CD14-positive monocyte (primary cell): ENCODE measurements around the gene ZNF592. TPM values are rescaled to one million over a fixed set of nuclear protein-coding genes. Genes with fewer than 3 reads are reported as not detected.

Experiments
- DNase-seq, 3 donors: peaks; one replicate each; pipeline ENCODE4 v3.0.0-alpha.2; 2011 to 2022
- H2AFZ ChIP-seq: 2 replicates; pipeline ENCODE4 v1.6.0; 2012; ENCODE audit warnings: mild to moderate bottlenecking, low read depth, low read length, inconsistent platforms; ENCODE audit not compliant: insufficient read depth, poor library complexity, severe bottlenecking
- H3K27ac ChIP-seq, 2 donors: 1 replicate in 1 of 2; 2 replicates in 1 of 2; pipeline ENCODE4 v1.5.1; 2012 to 2013; ENCODE audit warnings: low read length in 2 of 2, control low read depth in 1 of 2, inconsistent platforms in 1 of 2, low read depth in 1 of 2, mild to moderate bottlenecking in 1 of 2
- H3K27me3 ChIP-seq, 2 donors: one replicate each; pipeline versions ENCODE4 v1.6.0 to v1.6.1; 2011 to 2013; ENCODE audit warnings: low read length in 2 of 2; ENCODE audit not compliant: control insufficient read depth in 2 of 2, insufficient read depth in 2 of 2
- H3K36me3 ChIP-seq, 2 donors: replicated peaks in 1 of 2; 1 replicate in 1 of 2; 2 replicates in 1 of 2; pipeline versions ENCODE4 v1.5.1 to v1.6.1; 2012 to 2013; ENCODE audit warnings: low read length in 2 of 2, control low read depth in 1 of 2, inconsistent platforms in 1 of 2, mild to moderate bottlenecking in 1 of 2; ENCODE audit not compliant: insufficient read depth in 2 of 2, control insufficient read depth in 1 of 2
- H3K4me1 ChIP-seq, 2 donors: 1 replicate in 1 of 2; 2 replicates in 1 of 2; pipeline versions ENCODE4 v1.5.1 to v1.6.1; 2012 to 2013; ENCODE audit warnings: low read length in 2 of 2, control low read depth in 1 of 2, inconsistent platforms in 1 of 2, mild to moderate bottlenecking in 1 of 2, moderate library complexity in 1 of 2; ENCODE audit not compliant: insufficient read depth in 2 of 2, control insufficient read depth in 1 of 2
- H3K4me2 ChIP-seq: replicated peaks from 2 replicates; pipeline ENCODE3; 2012; ENCODE audit warnings: low read length, moderate library complexity, mild to moderate bottlenecking; ENCODE audit not compliant: poor library complexity, severe bottlenecking; ENCODE audit errors: extremely low read depth
- H3K4me3 ChIP-seq, 3 experiments: fragments of 200-600 bp in 1 of 3; sonication (generic) in 1 of 3; replicated peaks in 1 of 3; 1 replicate in 2 of 3; 2 replicates in 1 of 3; pipeline ENCODE4 v1.5.1; 2011 to 2013; ENCODE audit warnings: low read length in 3 of 3, mild to moderate bottlenecking in 3 of 3, control low read depth in 2 of 3, low read depth in 2 of 3, inconsistent platforms in 1 of 3, moderate library complexity in 1 of 3
- H3K79me2 ChIP-seq: 2 replicates; pipeline ENCODE4 v1.6.0; 2012; ENCODE audit warnings: mild to moderate bottlenecking, control low read depth, inconsistent platforms, low read length, moderate library complexity; ENCODE audit not compliant: insufficient read depth
- H3K9ac ChIP-seq: 2 replicates; pipeline ENCODE4 v1.6.0; 2017; ENCODE audit warnings: low read length, mild to moderate bottlenecking; ENCODE audit not compliant: insufficient read depth, poor library complexity, severe bottlenecking
- H3K9me3 ChIP-seq, 2 donors: replicated peaks in 1 of 2; 1 replicate in 1 of 2; 2 replicates in 1 of 2; pipeline versions ENCODE4 v1.5.1 to v1.6.1; 2012 to 2013; ENCODE audit warnings: low read length in 2 of 2, control low read depth in 1 of 2; ENCODE audit not compliant: control insufficient read depth in 1 of 2, insufficient read depth in 1 of 2
- H4K20me1 ChIP-seq: 2 replicates; pipeline ENCODE4 v1.6.0; 2012; ENCODE audit warnings: mild to moderate bottlenecking, low read length, control low read depth, moderate library complexity; ENCODE audit not compliant: insufficient read depth
- H3K27ac Mint-ChIP-seq, 7 donors: one replicate each; pipeline ENCODE4 v1.8.0; 2020; ENCODE audit warnings: mild to moderate bottlenecking in 7 of 7, mixed read lengths in 7 of 7, moderate library complexity in 6 of 7, inconsistent platforms in 2 of 7
- H3K27me3 Mint-ChIP-seq, 3 donors: one replicate each; pipeline ENCODE4 v1.8.0; 2021 to 2022; ENCODE audit warnings: low read depth in 3 of 3, mild to moderate bottlenecking in 3 of 3, mixed read lengths in 3 of 3, moderate library complexity in 3 of 3, inconsistent platforms in 1 of 3
- H3K36me3 Mint-ChIP-seq, 2 donors: one replicate each; pipeline ENCODE4 v1.8.0; 2020; ENCODE audit warnings: mixed read lengths in 2 of 2, inconsistent platforms in 1 of 2, mild to moderate bottlenecking in 1 of 2
- H3K4me1 Mint-ChIP-seq: one replicate; pipeline ENCODE4 v1.8.0; 2020; ENCODE audit warnings: mild to moderate bottlenecking, mixed read lengths
- H3K4me3 Mint-ChIP-seq, 2 donors: one replicate each; pipeline ENCODE4 v1.8.0; 2020; ENCODE audit warnings: mild to moderate bottlenecking in 2 of 2, mixed read lengths in 2 of 2, moderate library complexity in 1 of 2
- H3K9me3 Mint-ChIP-seq, 7 donors: one replicate each; pipeline ENCODE4 v1.8.0; 2020 to 2022; ENCODE audit warnings: mixed read lengths in 7 of 7, mild to moderate bottlenecking in 6 of 7, moderate library complexity in 6 of 7, inconsistent platforms in 2 of 7
- CTCF ChIP-seq: fragments of 200-600 bp; IDR thresholded peaks from one replicate; pipeline ENCODE4 v1.8.0; 2022; ENCODE audit warnings: antibody characterized with exemption, mild to moderate bottlenecking
- WGBS: methylation state at CpG from one replicate; pipeline ENCODE4 v1.1.5; 2013; ENCODE audit warnings: missing lambda C conversion rate; ENCODE audit not compliant: insufficient coverage; 5-methylcytosine and 5-hydroxymethylcytosine counted together
- intact Hi-C, 2 donors: fragments of 100-400 bp; cut with micrococcal nuclease; formaldehyde crosslinking; loops; one replicate each; pipeline versions ENCODE4 v1.15.0 to v1.15.1; 2023
- polyA plus RNA-seq, 3 donors: library from polyadenylated mRNA; depleted of rRNA in 1 of 3; unstranded in 2 of 3; stranded (reverse) in 1 of 3; fragments of 300-500 nt in 2 of 3; fragments of >200 nt in 1 of 3; fragmentation: Illumina TruSeq in 2 of 3; gene quantifications; 1 replicate in 2 of 3; 2 replicates in 1 of 3; pipeline ENCODE4 v1.2.3, GENCODE V29; 2012 to 2021

The ZNF592 gene
- polyA plus RNA-seq, 3 donors: 2.8 to 43.6 (median 5.0) TPM

DNA sequence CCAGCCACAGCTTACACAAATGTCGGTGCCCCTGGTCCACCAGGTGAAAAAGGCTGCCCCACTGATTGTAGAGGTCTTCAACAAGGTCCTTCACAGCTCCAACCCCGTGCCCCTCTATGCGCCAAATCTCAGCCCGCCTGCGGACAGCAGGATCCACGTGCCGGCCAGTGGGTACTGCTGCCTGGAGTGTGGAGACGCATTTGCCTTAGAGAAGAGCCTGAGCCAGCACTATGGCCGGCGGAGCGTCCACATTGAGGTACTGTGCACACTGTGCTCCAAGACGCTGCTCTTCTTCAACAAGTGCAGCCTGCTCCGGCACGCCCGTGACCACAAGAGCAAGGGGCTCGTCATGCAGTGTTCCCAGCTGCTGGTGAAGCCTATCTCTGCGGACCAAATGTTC lies 35.9 kb downstream of the ZNF592 start:
- H3K27ac ChIP-seq: peak overlapping the region in 1 of 2 donors; percentile 43
- no peak overlapping the region for H3K4me2 ChIP-seq
- Mint-ChIP-seq H3K27me3 (peaks cover 0 to 2% (median 0%) of the 10 kb centered on the region in 3 donors), H3K27ac (peak overlapping the region in 4 of 7 donors; percentile 2 to 79 (median 50)), H3K9me3 (peaks cover 0 to 1% (median 0%) of the 10 kb centered on the region in 7 donors), H3K4me3 (no peak overlapping the region), H3K4me1 (peaks cover 33% of the 10 kb centered on the region), H3K36me3 (peaks cover 58 to 85% of the 10 kb centered on the region in 2 donors)
- intact Hi-C loops: loop anchor here in 1 of 2 donors (2.0 kb wide), 1 partner anchor 59 kb away; no protein-coding TSS in a partner anchor
- H4K20me1 ChIP-seq: peaks cover 99% of the 10 kb centered on the region
- H3K4me1 ChIP-seq: peaks cover 9 to 26% of the 10 kb centered on the region in 2 donors
- H3K9ac ChIP-seq: no peak overlapping the region
- TF ChIP-seq CTCF: no peak
- 98% methylated on average over 17 of the region's 17 CpGs for WGBS
- no peaks in the 10 kb centered on the region for H3K27me3 ChIP-seq
- H2AFZ ChIP-seq: no peak overlapping the region
- H3K9me3 ChIP-seq: no peaks in the 10 kb centered on the region
- DNase-seq: no peak
- peaks cover 99% of the 10 kb centered on the region for H3K79me2 ChIP-seq
- H3K4me3 ChIP-seq: no peak overlapping the region
- peaks cover 60 to 90% of the 10 kb centered on the region in 2 donors for H3K36me3 ChIP-seq

DNA sequence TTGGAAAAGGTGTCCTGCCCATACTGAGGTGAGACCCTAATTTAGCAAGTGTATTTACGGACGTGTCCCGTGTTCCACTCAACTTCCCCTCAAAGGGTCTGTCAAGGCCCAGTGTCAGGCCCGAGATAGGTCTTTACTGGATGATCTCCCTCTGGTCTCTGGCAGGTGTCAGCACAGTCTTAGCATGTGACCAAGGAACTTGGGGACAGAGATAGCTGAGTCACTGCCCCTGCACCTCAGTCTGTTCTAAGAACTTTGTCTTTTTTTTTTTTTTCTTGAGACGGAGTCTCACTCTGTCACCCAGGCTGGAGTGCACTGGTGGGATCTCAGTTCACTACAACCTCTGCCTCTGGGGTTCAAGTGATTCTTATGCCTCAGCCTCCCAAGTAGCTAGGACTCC lies 36.7 kb downstream of the ZNF592 start:
- Histone ChIP-seq H3K79me2 (peaks cover 99% of the 10 kb centered on the region), H3K4me1 (peaks cover 9 to 26% of the 10 kb centered on the region in 2 donors), H3K9ac (no peak overlapping the region), H3K4me3 (no peak overlapping the region), H3K36me3 (peaks cover 62 to 91% of the 10 kb centered on the region in 2 donors), H3K27me3 (no peaks in the 10 kb centered on the region), H3K4me2 (no peak overlapping the region), H3K27ac (peak overlapping the region; percentile 34 to 43), H2AFZ (no peak overlapping the region), H3K9me3 (no peaks in the 10 kb centered on the region), H4K20me1 (peaks cover 99% of the 10 kb centered on the region)
- DNase-seq: peak in 1 of 3 donors; percentile 20
- H3K27me3 Mint-ChIP-seq: peaks cover 0 to 2% (median 0%) of the 10 kb centered on the region in 3 donors
- peaks cover 31% of the 10 kb centered on the region for H3K4me1 Mint-ChIP-seq
- no peak overlapping the region for H3K4me3 Mint-ChIP-seq
- intact Hi-C loops: loop anchor here in 1 of 2 donors (2.0 kb wide), 1 partner anchor 58 kb away; no protein-coding TSS in a partner anchor
- peaks cover 0 to 1% (median 0%) of the 10 kb centered on the region in 7 donors for H3K9me3 Mint-ChIP-seq
- no peak for TF ChIP-seq CTCF
- 95% methylated on average over 4 of the region's 5 CpGs for WGBS
- peak overlapping the region; percentile 51 to 87 (median 79) for H3K27ac Mint-ChIP-seq
- H3K36me3 Mint-ChIP-seq: peaks cover 60 to 81% of the 10 kb centered on the region in 2 donors
